ENCODE data around the gene C1QTNF6.

C1QTNF6 gene

DNA sequence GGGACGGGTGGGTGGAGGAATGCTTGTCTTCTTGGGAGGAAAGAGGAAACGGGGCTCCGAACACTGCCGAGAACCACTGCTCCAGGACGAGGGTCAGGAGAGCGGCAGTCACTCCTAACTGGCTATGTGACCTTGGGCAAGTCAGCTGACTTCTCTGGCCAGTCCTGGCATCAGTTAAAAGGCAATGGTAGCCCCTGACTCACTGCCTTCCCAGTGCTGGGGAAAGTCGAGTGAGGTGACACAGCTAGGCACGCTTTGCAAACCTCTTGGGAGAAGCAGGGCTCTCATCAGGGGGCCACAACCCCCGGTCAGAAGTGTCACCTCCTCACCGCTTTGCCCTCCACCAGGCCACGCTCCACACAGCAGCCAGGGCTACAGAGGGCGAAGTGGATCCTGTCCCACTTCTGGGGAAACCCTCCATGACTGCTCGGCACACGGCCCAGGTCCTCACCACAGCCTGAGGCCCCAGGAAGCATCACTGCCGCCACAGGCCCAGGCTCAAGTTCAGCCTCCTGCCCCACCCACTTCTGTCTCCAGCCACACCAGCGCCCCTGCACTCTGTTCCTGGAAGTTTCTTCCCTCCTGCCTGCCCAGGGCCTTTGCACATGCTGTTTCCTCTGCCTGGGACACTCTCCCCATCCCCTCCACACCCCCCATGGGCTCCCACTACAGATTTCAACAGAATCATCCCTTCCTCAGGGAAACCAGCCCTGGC lies 54.6 kb downstream of the C1QTNF6 start:
- in situ Hi-C loops (cut with MboI; ENCODE audit: low sequenced_read_pairs, unreplicated experiment): no loop called here
- TF ChIP-seq, protein P1, sequence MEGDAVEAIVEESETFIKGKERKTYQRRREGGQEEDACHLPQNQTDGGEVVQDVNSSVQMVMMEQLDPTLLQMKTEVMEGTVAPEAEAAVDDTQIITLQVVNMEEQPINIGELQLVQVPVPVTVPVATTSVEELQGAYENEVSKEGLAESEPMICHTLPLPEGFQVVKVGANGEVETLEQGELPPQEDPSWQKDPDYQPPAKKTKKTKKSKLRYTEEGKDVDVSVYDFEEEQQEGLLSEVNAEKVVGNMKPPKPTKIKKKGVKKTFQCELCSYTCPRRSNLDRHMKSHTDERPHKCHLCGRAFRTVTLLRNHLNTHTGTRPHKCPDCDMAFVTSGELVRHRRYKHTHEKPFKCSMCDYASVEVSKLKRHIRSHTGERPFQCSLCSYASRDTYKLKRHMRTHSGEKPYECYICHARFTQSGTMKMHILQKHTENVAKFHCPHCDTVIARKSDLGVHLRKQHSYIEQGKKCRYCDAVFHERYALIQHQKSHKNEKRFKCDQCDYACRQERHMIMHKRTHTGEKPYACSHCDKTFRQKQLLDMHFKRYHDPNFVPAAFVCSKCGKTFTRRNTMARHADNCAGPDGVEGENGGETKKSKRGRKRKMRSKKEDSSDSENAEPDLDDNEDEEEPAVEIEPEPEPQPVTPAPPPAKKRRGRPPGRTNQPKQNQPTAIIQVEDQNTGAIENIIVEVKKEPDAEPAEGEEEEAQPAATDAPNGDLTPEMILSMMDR (IDR thresholded peaks at IDR 0.05; ENCODE audit: borderline replicate concordance, control extremely low read depth, extremely low read depth, insufficient read depth, missing control alignments): no peak
- no peak for DNase-seq (ENCODE audit: low spot score)

DNA sequence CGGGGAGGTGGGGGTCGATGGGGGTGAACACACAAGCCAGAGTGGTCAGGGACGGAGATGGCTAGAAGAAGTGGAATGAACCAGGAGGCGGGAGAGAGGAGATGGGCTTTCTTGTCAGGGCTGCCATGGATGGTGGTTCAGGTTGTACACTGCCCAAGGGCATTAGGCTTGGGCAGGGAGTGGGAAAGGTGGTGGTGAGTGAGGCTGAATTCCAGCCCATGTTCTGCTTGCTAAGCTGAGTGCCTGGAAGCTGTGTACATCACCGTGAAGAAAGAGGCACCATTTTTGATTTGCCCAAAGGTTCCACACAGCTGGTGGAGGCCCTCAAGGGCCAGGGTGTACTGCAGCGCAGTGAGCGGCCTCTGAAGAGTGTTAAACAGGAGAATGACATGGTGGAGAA lies 55.3 kb downstream of the C1QTNF6 start:
- DNase-seq (ENCODE audit: low spot score): no peak
- in situ Hi-C loops (cut with MboI; ENCODE audit: low sequenced_read_pairs, unreplicated experiment): no loop called here
- TF ChIP-seq, protein P1 (IDR thresholded peaks at IDR 0.05; ENCODE audit: borderline replicate concordance, control extremely low read depth, extremely low read depth, insufficient read depth, missing control alignments): no peak
